ENCODE results near the gene CD6. TPM values are rescaled to one million over a fixed set of nuclear protein-coding genes. Genes with fewer than 3 reads are reported as not detected.

CD6 gene
- total and polyA plus RNA-seq, 10 of the 15 experiments (the other 5 are each of a cell fraction or from before 2014, with no cell fraction given) = 0.37 to 17.6 (median 6.2) TPM

DNA sequence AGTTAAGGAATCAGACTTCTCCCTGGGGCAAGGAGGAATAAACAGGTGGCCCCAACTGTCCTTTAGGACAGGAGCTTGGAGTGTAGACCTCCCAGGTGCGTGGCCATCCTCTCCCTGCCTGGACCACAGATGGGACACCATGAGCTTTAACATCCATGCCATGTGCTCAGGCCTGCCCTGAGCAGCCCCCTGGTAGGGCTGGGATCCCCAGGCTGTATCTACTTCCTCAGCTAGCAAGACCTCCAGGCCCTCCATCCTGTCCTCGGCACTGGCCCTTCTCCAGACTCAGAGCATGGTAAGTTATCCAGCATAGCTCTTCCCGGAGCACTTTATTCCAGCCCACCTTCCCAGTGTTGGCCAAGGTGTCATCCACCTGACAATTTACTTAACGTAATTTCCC lies 5.7 kb downstream of the CD6 start:
- Histone ChIP-seq H3K4me3 (no peak overlapping the region), H3K79me2 (ENCODE audit: control insufficient read depth, insufficient read depth, low read length) (no peaks in the 10 kb centered on the region), H3K9ac (ENCODE audit: control insufficient read depth, insufficient read depth, low read length) (no peak overlapping the region), H4K20me1 (ENCODE audit: control insufficient read depth, insufficient read depth) (no peaks in the 10 kb centered on the region), H3K4me1 (ENCODE audit: control insufficient read depth, insufficient read depth, low read length) (no peaks in the 10 kb centered on the region), H3K9me3 (replicated peaks; ENCODE audit: control insufficient read depth, insufficient read depth, low read length) (no peaks in the 10 kb centered on the region), H3K4me2 (ENCODE audit: control insufficient read depth, insufficient read depth) (no peak overlapping the region), H3K27me3 (replicated peaks in 1 of 2; ENCODE audit: control insufficient read depth in 2 of 2, insufficient read depth in 2 of 2, low read length in 1 of 2) (no peaks in the 10 kb centered on the region), H3K27ac (ENCODE audit: control insufficient read depth, insufficient read depth) (no peak overlapping the region), H2AFZ (ENCODE audit: control insufficient read depth, low read depth, low read length) (no peak overlapping the region), H3K36me3 (ENCODE audit: control insufficient read depth in 2 of 2, insufficient read depth in 2 of 2, low read length in 1 of 2) (no peaks in the 10 kb centered on the region)
- FAIRE-seq (no peak), DNase-seq (ENCODE audit: low read depth, low spot score) (no peak), ATAC-seq (no peak)
- RAD21 ChIA-PET (ENCODE audit: unreplicated experiment) = interaction anchor here (0.9 to 1.5 kb wide), 4 partner anchors 41 to 210 kb away, joined by 3 to 5 read pairs (median 3); no protein-coding TSS in a partner anchor
- in situ Hi-C loops (cut with MboI) (no loop called here), intact Hi-C loops (cut with micrococcal nuclease; ENCODE audit: unreplicated experiment) (no loop called here)
- 50% methylated on average over 4 of the region's 4 CpGs for WGBS (ENCODE audit: insufficient coverage, insufficient replicate concordance, low lambda C conversion rate, missing lambda C conversion rate)
- SMC1A ChIA-PET (ENCODE audit: uncharacterized antibody, unreplicated experiment) = interaction anchor here (0.7 to 1.8 kb wide), 8 partner anchors 8 to 146 kb away, joined by 3 to 7 read pairs (median 4); no protein-coding TSS in a partner anchor
- POLR2A ChIA-PET = no interaction called here
- CTCF ChIA-PET = interaction anchor here (0.7 to 1.8 kb wide), 5 partner anchors 15 to 210 kb away, joined by 3 to 8 read pairs (median 3); no protein-coding TSS in a partner anchor
- BruUV-seq (replicated peaks) = no TSS peak
- TF ChIP-seq, protein P1, sequence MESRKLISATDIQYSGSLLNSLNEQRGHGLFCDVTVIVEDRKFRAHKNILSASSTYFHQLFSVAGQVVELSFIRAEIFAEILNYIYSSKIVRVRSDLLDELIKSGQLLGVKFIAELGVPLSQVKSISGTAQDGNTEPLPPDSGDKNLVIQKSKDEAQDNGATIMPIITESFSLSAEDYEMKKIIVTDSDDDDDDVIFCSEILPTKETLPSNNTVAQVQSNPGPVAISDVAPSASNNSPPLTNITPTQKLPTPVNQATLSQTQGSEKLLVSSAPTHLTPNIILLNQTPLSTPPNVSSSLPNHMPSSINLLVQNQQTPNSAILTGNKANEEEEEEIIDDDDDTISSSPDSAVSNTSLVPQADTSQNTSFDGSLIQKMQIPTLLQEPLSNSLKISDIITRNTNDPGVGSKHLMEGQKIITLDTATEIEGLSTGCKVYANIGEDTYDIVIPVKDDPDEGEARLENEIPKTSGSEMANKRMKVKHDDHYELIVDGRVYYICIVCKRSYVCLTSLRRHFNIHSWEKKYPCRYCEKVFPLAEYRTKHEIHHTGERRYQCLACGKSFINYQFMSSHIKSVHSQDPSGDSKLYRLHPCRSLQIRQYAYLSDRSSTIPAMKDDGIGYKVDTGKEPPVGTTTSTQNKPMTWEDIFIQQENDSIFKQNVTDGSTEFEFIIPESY (IDR thresholded peaks at IDR 0.05) = no peak
- TF ChIP-seq RELA (IDR thresholded peaks at IDR 0.05; ENCODE audit: borderline replicate concordance, partially characterized antibody) (no peak), EED (IDR thresholded peaks at IDR 0.05; ENCODE audit: low read depth) (no peak), SIX5 (IDR thresholded peaks at IDR 0.05; ENCODE audit: low read depth, low read length, severe bottlenecking) (no peak), BHLHE40 (IDR thresholded peaks at IDR 0.05; ENCODE audit: borderline replicate concordance in 1 of 2, low read depth in 2 of 2, low read length in 1 of 2) (no peak), MYC (IDR thresholded peaks at IDR 0.05; ENCODE audit: insufficient read depth, insufficient read length, insufficient replicate concordance, low read length, severe bottlenecking) (no peak), ETV6 (conservative IDR thresholded peaks at IDR 0.05 in 1 of 2, IDR thresholded peaks at IDR 0.05 in 1 of 2; ENCODE audit: borderline replicate concordance in 1 of 2, low read depth in 1 of 2) (no peak), BACH1 (IDR thresholded peaks at IDR 0.05; ENCODE audit: borderline replicate concordance) (no peak), CEBPB (IDR thresholded peaks at IDR 0.05; ENCODE audit: borderline replicate concordance in 1 of 2, low read depth in 2 of 2, low read length in 2 of 2) (no peak), TBL1XR1 (IDR thresholded peaks at IDR 0.05; ENCODE audit: low read depth, low read length) (no peak), TARDBP (IDR thresholded peaks at IDR 0.05; ENCODE audit: borderline replicate concordance) (no peak)
- TF ChIP-seq, protein P2, sequence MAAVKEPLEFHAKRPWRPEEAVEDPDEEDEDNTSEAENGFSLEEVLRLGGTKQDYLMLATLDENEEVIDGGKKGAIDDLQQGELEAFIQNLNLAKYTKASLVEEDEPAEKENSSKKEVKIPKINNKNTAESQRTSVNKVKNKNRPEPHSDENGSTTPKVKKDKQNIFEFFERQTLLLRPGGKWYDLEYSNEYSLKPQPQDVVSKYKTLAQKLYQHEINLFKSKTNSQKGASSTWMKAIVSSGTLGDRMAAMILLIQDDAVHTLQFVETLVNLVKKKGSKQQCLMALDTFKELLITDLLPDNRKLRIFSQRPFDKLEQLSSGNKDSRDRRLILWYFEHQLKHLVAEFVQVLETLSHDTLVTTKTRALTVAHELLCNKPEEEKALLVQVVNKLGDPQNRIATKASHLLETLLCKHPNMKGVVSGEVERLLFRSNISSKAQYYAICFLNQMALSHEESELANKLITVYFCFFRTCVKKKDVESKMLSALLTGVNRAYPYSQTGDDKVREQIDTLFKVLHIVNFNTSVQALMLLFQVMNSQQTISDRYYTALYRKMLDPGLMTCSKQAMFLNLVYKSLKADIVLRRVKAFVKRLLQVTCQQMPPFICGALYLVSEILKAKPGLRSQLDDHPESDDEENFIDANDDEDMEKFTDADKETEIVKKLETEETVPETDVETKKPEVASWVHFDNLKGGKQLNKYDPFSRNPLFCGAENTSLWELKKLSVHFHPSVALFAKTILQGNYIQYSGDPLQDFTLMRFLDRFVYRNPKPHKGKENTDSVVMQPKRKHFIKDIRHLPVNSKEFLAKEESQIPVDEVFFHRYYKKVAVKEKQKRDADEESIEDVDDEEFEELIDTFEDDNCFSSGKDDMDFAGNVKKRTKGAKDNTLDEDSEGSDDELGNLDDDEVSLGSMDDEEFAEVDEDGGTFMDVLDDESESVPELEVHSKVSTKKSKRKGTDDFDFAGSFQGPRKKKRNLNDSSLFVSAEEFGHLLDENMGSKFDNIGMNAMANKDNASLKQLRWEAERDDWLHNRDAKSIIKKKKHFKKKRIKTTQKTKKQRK (IDR thresholded peaks at IDR 0.05; ENCODE audit: low read depth, low read length) = no peak
- TF ChIP-seq, protein P3, sequence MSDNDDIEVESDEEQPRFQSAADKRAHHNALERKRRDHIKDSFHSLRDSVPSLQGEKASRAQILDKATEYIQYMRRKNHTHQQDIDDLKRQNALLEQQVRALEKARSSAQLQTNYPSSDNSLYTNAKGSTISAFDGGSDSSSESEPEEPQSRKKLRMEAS (IDR thresholded peaks at IDR 0.05; ENCODE audit: low read depth, low read length) = no peak
- TF ChIP-seq, protein P4, sequence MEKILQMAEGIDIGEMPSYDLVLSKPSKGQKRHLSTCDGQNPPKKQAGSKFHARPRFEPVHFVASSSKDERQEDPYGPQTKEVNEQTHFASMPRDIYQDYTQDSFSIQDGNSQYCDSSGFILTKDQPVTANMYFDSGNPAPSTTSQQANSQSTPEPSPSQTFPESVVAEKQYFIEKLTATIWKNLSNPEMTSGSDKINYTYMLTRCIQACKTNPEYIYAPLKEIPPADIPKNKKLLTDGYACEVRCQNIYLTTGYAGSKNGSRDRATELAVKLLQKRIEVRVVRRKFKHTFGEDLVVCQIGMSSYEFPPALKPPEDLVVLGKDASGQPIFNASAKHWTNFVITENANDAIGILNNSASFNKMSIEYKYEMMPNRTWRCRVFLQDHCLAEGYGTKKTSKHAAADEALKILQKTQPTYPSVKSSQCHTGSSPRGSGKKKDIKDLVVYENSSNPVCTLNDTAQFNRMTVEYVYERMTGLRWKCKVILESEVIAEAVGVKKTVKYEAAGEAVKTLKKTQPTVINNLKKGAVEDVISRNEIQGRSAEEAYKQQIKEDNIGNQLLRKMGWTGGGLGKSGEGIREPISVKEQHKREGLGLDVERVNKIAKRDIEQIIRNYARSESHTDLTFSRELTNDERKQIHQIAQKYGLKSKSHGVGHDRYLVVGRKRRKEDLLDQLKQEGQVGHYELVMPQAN (conservative IDR thresholded peaks at IDR 0.05) = no peak
- TF ChIP-seq, protein P5, sequence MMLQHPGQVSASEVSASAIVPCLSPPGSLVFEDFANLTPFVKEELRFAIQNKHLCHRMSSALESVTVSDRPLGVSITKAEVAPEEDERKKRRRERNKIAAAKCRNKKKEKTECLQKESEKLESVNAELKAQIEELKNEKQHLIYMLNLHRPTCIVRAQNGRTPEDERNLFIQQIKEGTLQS (IDR thresholded peaks at IDR 0.05; ENCODE audit: borderline replicate concordance, extremely low read depth, low read depth, low read length) = no peak
